Measurements from ENCODE around the gene ACAP3. TPM values are rescaled to one million over a fixed set of nuclear protein-coding genes. Genes with fewer than 3 reads are reported as not detected.
A peak's percentile ranks its signal among the peaks of the same experiment; 100 is the strongest.

Gene ACAP3
- total and polyA plus RNA-seq, 2 experiments from 2014 or later, result 8.1 to 31.9 TPM

DNA sequence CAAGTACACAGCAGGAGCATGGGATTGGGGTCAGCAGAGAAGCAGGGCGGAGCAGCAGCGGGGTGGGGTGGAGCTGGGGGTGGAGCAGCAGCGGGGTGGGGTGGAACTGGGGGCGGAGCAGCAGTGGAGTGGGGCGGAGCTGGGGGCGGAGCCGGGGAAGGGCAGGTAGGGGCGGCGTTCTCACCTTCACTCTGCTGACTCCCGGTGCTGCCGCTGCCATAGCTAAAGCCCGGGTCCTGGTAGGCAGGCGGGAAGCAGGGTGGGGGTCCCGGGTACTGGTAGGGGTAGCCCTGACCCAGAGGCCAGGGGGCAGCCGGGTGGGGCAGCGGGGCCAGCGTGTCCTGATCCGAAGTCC, 30.0 kb upstream of the ACAP3 start:
- no peaks in the 10 kb centered on the region; the same call in 2 of the 3 replicates for H3K4me1 Mint-ChIP-seq
- ATAC-seq (peak; percentile 82), DNase-seq (ENCODE audit: low spot score) (peak; percentile 74)
- H3K36me3 ChIP-seq (ENCODE audit: insufficient read depth), result no peaks in the 10 kb centered on the region
- H3K27ac ChIP-seq (ENCODE audit: low read depth), result no peak overlapping the region
- H3K27me3 Mint-ChIP-seq (ENCODE audit: insufficient read depth, low read depth, poor library complexity), result peaks cover 8% of the 10 kb centered on the region
- no peak overlapping the region for H3K27ac Mint-ChIP-seq
- no peak overlapping the region for H3K4me3 Mint-ChIP-seq
- no peaks in the 10 kb centered on the region for H3K79me2 ChIP-seq (replicated peaks; ENCODE audit: insufficient read depth)
- peaks cover 15% of the 10 kb centered on the region for H3F3A ChIP-seq (replicated peaks; ENCODE audit: low read depth)
- no peak overlapping the region for H3K4me2 ChIP-seq
- no peaks in the 10 kb centered on the region for H3K27me3 ChIP-seq (ENCODE audit: insufficient read depth)
- TF ChIP-seq EZH2 (IDR thresholded peaks at IDR 0.05; ENCODE audit: low read depth, unreplicated experiment) (no peak), ZNF114 (CRISPR knock-in tag; IDR thresholded peaks at IDR 0.05) (no peak), ZNF331 (CRISPR knock-in tag; IDR thresholded peaks at IDR 0.05; ENCODE audit: low read depth) (no peak), CREB1 (CRISPR knock-in tag; IDR thresholded peaks at IDR 0.05; ENCODE audit: low read depth) (no peak), JUNB (IDR thresholded peaks at IDR 0.05; ENCODE audit: unreplicated experiment) (no peak), EZH2phosphoT487 (IDR thresholded peaks at IDR 0.05; ENCODE audit: unreplicated experiment) (no peak), POLR2AphosphoS5 (IDR thresholded peaks at IDR 0.05; ENCODE audit: low read depth) (no peak), NANOG (IDR thresholded peaks at IDR 0.05; ENCODE audit: borderline replicate concordance) (no peak), STAT1 (IDR thresholded peaks at IDR 0.05; ENCODE audit: unreplicated experiment) (no peak)
- TF ChIP-seq, protein P1, sequence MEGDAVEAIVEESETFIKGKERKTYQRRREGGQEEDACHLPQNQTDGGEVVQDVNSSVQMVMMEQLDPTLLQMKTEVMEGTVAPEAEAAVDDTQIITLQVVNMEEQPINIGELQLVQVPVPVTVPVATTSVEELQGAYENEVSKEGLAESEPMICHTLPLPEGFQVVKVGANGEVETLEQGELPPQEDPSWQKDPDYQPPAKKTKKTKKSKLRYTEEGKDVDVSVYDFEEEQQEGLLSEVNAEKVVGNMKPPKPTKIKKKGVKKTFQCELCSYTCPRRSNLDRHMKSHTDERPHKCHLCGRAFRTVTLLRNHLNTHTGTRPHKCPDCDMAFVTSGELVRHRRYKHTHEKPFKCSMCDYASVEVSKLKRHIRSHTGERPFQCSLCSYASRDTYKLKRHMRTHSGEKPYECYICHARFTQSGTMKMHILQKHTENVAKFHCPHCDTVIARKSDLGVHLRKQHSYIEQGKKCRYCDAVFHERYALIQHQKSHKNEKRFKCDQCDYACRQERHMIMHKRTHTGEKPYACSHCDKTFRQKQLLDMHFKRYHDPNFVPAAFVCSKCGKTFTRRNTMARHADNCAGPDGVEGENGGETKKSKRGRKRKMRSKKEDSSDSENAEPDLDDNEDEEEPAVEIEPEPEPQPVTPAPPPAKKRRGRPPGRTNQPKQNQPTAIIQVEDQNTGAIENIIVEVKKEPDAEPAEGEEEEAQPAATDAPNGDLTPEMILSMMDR (conservative IDR thresholded peaks at IDR 0.05; ENCODE audit: low read depth in 2 of 2), result no peak
- TF ChIP-seq, protein P2, sequence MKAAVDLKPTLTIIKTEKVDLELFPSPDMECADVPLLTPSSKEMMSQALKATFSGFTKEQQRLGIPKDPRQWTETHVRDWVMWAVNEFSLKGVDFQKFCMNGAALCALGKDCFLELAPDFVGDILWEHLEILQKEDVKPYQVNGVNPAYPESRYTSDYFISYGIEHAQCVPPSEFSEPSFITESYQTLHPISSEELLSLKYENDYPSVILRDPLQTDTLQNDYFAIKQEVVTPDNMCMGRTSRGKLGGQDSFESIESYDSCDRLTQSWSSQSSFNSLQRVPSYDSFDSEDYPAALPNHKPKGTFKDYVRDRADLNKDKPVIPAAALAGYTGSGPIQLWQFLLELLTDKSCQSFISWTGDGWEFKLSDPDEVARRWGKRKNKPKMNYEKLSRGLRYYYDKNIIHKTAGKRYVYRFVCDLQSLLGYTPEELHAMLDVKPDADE (IDR thresholded peaks at IDR 0.05), result no peak
- TF ChIP-seq, protein P3, sequence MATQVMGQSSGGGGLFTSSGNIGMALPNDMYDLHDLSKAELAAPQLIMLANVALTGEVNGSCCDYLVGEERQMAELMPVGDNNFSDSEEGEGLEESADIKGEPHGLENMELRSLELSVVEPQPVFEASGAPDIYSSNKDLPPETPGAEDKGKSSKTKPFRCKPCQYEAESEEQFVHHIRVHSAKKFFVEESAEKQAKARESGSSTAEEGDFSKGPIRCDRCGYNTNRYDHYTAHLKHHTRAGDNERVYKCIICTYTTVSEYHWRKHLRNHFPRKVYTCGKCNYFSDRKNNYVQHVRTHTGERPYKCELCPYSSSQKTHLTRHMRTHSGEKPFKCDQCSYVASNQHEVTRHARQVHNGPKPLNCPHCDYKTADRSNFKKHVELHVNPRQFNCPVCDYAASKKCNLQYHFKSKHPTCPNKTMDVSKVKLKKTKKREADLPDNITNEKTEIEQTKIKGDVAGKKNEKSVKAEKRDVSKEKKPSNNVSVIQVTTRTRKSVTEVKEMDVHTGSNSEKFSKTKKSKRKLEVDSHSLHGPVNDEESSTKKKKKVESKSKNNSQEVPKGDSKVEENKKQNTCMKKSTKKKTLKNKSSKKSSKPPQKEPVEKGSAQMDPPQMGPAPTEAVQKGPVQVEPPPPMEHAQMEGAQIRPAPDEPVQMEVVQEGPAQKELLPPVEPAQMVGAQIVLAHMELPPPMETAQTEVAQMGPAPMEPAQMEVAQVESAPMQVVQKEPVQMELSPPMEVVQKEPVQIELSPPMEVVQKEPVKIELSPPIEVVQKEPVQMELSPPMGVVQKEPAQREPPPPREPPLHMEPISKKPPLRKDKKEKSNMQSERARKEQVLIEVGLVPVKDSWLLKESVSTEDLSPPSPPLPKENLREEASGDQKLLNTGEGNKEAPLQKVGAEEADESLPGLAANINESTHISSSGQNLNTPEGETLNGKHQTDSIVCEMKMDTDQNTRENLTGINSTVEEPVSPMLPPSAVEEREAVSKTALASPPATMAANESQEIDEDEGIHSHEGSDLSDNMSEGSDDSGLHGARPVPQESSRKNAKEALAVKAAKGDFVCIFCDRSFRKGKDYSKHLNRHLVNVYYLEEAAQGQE (IDR thresholded peaks at IDR 0.05; ENCODE audit: unreplicated experiment), result no peak
- TF ChIP-seq, protein P4, sequence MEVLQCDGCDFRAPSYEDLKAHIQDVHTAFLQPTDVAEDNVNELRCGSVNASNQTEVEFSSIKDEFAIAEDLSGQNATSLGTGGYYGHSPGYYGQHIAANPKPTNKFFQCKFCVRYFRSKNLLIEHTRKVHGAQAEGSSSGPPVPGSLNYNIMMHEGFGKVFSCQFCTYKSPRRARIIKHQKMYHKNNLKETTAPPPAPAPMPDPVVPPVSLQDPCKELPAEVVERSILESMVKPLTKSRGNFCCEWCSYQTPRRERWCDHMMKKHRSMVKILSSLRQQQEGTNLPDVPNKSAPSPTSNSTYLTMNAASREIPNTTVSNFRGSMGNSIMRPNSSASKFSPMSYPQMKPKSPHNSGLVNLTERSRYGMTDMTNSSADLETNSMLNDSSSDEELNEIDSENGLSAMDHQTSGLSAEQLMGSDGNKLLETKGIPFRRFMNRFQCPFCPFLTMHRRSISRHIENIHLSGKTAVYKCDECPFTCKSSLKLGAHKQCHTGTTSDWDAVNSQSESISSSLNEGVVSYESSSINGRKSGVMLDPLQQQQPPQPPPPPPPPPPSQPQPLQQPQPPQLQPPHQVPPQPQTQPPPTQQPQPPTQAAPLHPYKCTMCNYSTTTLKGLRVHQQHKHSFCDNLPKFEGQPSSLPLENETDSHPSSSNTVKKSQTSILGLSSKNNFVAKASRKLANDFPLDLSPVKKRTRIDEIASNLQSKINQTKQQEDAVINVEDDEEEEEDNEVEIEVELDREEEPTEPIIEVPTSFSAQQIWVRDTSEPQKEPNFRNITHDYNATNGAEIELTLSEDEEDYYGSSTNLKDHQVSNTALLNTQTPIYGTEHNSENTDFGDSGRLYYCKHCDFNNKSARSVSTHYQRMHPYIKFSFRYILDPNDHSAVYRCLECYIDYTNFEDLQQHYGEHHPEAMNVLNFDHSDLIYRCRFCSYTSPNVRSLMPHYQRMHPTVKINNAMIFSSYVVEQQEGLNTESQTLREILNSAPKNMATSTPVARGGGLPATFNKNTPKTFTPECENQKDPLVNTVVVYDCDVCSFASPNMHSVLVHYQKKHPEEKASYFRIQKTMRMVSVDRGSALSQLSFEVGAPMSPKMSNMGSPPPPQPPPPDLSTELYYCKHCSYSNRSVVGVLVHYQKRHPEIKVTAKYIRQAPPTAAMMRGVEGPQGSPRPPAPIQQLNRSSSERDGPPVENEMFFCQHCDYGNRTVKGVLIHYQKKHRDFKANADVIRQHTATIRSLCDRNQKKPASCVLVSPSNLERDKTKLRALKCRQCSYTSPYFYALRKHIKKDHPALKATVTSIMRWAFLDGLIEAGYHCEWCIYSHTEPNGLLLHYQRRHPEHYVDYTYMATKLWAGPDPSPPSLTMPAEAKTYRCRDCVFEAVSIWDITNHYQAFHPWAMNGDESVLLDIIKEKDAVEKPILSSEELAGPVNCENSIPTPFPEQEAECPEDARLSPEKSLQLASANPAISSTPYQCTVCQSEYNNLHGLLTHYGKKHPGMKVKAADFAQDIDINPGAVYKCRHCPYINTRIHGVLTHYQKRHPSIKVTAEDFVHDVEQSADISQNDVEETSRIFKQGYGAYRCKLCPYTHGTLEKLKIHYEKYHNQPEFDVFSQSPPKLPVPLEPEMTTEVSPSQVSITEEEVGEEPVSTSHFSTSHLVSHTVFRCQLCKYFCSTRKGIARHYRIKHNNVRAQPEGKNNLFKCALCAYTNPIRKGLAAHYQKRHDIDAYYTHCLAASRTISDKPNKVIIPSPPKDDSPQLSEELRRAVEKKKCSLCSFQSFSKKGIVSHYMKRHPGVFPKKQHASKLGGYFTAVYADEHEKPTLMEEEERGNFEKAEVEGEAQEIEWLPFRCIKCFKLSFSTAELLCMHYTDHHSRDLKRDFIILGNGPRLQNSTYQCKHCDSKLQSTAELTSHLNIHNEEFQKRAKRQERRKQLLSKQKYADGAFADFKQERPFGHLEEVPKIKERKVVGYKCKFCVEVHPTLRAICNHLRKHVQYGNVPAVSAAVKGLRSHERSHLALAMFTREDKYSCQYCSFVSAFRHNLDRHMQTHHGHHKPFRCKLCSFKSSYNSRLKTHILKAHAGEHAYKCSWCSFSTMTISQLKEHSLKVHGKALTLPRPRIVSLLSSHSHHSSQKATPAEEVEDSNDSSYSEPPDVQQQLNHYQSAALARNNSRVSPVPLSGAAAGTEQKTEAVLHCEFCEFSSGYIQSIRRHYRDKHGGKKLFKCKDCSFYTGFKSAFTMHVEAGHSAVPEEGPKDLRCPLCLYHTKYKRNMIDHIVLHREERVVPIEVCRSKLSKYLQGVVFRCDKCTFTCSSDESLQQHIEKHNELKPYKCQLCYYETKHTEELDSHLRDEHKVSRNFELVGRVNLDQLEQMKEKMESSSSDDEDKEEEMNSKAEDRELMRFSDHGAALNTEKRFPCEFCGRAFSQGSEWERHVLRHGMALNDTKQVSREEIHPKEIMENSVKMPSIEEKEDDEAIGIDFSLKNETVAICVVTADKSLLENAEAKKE (CRISPR knock-in tag; IDR thresholded peaks at IDR 0.05), result no peak
- no peaks in the 10 kb centered on the region for H3K4me1 ChIP-seq (ENCODE audit: insufficient read depth)
- no peak overlapping the region for H2AFZ ChIP-seq
- no peak overlapping the region for H3K4me3 ChIP-seq
- no peaks in the 10 kb centered on the region; the same call in 2 of the 3 replicates for H3K9me3 Mint-ChIP-seq
- no peaks in the 10 kb centered on the region for H3K9me2 ChIP-seq (ENCODE audit: insufficient read depth)
- peaks cover 18% of the 10 kb centered on the region for H3K36me3 Mint-ChIP-seq (ENCODE audit: low read depth)
- no peaks in the 10 kb centered on the region for H4K20me1 ChIP-seq (replicated peaks; ENCODE audit: insufficient read depth)

All from GM23338 (cell line).